Measurements from ENCODE around the gene CDHR3.

The CDHR3 gene

DNA sequence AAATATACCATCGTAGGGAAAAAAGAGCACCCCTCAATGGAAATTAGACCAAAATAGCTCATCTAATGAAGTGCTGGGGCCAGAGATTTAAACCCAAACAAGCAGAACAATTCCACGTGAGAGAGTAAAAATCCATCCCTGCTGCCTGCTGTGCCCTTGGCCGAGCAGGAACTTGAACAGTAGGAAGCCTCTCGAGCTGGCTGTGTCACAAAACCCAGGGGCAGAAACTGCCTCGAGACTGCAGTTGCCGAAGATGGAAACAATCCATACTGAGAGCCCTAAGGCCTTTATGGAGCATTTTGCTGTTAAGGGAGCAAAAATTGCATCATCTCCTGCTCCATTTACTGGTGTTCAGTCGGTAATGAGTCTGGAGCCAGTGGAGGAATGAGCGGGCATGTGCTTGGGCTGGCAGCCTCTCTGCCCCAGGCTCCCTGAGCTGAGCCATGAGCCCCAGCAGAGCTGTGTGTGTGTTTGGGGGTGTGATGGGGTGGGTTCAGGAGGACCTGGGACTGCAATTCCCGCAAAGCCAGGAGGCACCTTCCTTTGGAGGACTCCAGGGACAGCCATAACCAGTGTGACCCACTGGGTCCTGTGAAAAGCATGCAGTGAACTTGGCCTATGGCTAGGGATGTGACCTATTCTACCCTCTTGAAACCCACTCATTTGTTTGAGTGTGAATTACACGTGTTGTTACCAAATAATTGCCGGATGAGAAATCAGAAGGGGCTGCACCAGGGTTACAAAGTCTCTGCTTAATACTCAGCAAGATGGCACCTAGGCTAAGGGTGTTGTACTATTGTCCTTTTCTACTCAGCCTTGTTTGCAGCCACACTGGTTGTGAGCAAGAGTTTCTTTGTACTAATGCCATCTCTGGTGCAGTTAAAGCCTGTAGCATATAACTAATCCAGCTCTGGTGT lies 58.3 kb downstream of the CDHR3 start:
- no peak for DNase-seq (ENCODE audit: low read depth in 2 of 3, low spot score in 1 of 3)

DNA sequence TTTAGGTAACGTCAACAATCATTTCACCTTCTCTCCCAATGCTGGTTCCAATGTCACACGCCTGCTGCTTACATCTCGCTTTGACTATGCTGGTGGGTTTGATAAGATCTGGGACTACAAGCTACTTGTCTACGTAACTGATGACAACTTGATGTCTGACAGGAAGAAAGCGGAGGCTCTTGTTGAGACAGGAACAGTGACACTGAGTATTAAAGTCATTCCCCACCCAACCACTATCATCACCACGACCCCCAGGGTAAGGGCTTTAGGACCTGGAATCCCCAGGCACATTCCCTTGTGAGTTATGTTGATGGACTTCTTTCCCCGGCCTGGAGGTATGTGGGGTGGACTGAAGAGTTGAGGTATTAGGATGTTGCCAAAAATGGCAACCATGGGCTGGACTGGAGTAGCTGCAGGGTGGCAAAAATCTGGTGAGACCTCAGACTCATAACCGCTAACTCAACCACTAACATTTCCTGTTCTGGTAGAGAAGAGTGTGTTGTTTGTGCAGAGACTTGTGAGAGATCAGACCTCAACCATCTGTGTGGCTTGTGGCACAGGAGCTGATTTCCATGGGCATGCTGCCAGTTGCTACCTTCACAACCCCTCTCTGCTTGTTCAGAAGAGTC lies 59.2 kb downstream of the CDHR3 start:
- DNase-seq (ENCODE audit: low read depth in 2 of 3, low spot score in 1 of 3), result peak; percentile 47 to 52 (median 49)

DNA sequence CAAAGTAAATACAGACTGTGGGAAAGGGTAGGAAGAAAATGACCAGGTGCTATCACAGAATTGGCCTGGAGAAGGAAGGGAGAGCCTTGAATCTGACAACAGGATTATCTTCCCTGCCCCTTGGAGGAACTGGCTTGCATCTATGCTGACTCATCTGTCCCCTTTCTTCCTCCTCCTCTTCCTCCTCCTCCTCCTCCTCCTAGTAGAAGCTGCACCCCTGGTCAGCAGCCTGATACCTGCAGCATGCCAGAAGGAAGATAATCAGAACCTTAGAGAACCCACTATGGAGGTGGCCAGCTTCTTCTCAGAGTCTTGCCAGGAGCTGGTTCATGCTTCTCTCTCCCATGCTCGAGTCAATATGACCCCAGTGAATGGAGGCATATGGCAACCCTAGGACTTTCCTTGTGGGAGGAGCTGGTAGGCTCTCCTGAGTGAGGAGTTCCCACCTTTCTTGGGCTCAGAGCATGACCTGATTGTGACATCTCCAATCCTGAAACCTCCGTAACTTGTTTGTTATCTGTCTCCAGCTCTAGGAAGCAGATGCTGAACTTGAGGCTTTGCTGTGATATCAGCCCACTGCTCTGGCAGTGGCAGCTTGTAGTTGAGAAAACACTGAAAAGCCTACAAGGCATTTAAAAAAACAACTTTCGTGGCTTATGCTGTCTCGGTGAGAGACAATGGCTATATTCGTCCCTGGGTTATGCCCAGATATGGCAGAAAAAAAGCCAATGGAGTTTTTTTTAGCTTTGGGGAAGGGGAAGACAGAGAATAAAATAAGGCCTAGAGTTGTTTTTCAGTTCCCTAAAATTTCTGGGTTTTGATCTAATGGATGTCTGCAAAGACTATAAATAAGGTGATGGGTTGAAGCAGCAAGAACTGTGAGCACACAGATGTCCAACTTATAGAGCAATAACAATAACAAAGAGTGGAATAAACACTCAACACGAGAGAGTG lies 60.6 kb downstream of the CDHR3 start:
- no peak for DNase-seq (ENCODE audit: low read depth in 2 of 3, low spot score in 1 of 3)

DNA sequence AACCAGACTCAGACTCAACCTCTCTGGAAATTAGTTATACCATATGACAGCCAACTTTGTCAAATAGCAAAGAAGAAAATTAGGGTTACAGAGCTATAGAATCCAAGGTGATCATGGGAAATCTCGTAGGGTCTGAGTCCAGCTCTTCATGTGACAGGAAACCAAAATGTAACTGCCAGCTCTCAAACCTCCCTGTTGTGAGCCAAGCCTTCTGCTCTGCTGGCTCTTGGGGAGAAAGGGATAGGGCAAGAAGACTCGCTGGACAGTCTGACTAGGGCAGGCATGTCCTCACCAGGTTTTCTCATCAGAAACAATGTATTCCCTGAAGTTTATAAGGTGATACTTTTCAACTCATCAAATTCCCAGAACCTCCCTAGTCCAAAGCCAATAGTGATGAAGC lies 63.0 kb downstream of the CDHR3 start:
- no peak for DNase-seq (ENCODE audit: low read depth in 2 of 3, low spot score in 1 of 3)

DNA sequence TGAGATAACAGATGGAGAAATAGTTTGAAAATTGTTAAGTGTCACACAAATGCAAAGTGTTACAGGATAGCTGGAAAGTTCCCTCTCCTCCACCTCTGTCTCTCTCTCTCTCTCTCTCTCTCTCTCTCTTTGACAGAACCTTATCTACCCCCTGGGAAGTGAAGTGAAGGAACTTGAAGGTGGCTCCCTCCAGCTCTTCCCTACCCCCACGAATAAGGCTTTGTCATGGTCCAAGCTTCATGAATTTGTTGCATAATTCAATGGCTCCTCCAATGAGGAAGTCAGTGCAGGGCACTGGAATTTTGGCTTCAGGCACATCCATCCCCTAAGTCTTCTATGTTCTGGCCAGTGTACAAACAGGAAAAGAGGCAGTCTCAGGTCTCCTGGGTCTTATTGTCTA lies 66.4 kb downstream of the CDHR3 start:
- no peak for DNase-seq (ENCODE audit: low read depth in 2 of 3, low spot score in 1 of 3)

DNA sequence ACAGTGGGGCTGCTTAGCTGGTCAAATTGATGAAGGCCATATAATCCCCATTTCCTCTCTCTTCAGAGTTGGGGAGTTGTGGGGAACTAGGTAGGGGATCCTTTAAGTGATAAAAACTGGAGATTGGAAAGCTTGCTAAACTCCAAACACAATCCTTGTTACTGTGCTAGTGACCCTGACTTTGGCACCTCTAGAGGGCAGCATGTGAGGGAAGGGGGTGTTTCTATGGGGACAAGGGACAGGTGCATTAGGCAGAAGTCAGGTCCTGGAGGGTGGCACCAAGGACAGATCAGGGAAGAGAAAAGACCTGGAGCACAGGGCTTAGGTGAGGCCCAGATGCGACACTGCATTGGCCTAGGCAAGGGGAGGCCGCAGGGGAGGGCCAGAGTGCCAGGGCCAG lies 66.9 kb downstream of the CDHR3 start:
- no peak for DNase-seq (ENCODE audit: low read depth in 2 of 3, low spot score in 1 of 3)

DNA sequence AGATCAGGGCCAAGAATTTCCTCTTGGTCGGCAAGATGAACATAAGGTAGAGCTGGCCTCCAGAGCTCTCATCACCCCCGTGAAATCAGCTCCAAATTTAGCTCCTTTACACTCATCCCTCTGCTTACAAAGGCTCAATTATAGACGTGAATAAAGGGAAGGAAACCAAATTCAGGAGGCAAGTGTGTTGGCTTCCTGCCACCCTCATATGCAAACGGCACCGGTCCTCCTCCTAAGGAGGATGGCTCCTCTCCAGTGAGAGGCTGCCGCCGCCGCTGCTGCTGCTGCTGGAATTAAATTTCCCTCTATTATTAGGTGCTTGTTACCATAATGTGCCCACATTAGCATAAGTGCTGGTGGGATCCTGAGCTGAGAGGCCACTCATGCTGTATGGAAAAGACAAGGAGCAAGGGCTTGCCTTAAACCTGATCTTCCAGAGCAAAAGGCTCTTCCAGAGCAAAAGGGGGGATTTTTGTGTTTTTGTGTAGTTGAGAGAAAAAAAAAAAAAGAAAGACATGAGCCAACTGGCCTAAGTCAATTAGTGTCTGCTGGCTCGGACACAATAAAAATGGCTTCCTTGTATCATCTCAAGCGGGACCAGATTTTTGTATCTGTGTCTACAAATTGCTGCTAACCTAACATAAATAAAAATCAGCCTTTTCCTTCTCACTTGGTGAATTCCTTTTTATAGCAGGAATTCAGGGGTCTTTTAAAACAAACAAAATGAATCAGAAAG lies 68.4 kb downstream of the CDHR3 start:
- DNase-seq (ENCODE audit: low read depth in 2 of 3, low spot score in 1 of 3), result no peak

DNA sequence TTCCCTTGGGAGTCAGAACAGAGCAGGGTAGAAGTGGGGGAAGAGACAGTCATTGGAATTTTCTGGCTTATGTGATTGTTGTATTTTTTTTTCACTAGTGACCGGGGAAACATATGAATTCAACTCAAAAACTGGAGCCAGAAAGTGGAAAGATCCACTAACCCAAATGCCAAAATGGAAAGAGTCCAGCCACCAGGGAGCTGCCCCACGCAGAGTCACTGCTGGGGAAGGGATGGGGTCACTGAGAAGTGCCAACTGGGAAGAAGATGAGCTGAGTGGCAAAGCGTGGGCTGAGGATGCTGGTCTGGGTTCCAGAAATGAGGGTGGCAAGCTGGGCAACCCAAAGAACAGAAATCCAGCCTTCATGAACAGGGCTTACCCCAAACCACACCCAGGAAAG lies 69.2 kb downstream of the CDHR3 start:
- no peak for DNase-seq (ENCODE audit: low read depth in 2 of 3, low spot score in 1 of 3)

DNA sequence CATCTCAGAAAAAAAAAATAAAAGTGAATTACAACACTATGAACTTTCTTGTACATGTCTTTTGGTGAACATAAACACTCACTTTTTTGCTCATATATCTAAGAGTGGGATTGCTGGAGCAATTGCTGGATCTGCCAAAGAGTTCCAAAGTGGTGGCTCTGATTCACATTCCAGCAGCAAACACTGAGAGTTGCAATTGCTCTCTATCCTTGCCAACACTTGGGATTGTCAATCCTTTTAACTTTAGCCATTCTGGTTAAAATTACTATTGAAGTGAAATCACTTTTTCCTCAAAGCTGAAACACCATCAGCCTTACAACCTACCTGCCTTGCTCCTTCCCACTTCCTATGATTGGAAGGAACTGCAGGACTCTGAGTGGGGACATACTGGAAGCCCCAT lies 70.7 kb downstream of the CDHR3 start:
- no peak for DNase-seq (ENCODE audit: low read depth in 2 of 3, low spot score in 1 of 3)

DNA sequence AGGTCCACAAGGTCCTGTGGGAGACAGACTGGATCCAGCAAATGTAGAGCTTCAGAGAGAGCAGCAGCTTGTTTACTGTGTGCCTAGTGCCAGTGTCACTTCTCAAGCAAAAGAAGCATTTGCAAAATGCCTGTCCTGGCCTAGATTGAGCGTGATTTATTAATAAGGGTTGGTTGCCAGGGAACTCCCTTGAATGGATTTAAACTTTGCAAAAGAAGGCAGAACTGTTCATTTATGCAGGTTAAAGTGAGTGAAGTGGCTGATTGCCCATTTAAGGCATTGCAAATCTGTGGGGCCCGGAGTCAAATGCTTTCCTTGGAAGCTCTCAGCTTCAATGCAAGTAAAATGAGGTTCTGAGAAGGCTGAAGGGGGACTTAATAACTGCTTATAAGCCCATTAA lies 71.3 kb downstream of the CDHR3 start:
- DNase-seq (ENCODE audit: low read depth in 2 of 3, low spot score in 1 of 3), result no peak

DNA sequence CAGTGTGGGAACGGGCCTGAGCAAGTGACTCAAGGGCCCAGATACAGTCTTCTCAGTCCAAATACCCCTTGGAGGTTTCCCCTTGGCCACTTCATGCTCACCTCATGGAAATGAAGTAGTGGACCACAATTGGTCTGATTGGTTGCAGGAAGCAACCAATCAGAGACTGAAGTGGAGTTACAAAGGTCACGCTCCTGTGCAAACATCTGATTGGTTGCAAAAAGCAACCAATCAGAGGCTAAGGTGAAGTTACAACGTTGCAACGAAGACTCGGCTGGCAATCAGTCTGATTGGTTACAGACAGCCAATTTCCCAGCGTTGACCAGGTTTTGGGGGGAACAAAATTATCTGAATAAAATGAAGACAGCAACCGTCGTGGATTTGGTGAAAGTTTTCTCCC lies 72.5 kb downstream of the CDHR3 start:
- no peak for DNase-seq (ENCODE audit: low read depth in 2 of 3, low spot score in 1 of 3)

DNA sequence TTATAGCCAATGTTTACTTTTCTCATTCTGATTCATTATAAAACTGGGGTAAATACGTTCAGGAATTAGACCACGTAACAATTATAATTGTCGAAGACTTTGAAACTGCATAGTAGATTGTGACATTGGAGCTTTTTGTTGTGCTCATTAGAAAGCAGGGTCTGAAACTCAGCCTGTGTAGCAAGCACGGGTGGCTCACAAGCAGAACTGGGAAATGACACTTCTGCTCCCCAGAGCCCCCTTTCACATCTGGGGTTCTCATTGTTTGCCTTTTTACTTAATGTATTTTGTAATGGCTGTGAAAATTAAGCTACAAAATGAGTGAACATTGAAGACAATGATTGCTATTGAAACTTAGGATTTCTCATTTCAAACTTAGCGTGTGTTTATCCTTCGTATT lies 72.9 kb downstream of the CDHR3 start:
- no peak for DNase-seq (ENCODE audit: low read depth in 2 of 3, low spot score in 1 of 3)

DNA sequence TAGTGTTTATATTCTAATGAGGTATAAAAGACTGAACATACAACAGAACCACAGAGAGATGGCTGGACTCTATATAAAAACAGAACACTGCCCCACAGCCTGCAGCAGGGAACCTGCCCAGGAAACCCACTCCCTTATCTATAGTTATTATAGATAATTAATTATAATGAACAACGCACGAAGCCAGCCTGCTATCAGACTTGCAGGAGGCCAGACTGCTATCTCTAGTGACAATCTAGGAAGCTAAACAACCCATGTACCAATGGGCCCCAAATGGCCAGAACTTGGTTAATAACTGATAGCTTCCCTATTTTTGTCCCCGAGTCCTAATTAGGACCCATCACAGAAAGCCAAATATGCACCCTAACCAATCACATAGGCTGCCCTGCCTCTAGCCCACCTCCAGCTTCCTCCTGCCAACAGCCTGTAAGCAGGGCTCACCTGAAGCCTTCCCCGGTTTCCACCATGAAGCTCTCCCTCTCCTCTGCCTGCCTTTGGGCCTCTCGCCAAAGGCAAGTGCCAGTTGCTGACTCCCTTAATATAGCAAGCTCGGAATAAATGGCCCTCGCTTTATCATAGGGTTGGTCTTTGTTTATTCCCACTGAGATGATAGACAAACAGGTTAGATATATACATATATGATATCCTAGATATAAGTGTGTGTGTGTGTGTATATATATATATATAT lies 74.6 kb downstream of the CDHR3 start:
- DNase-seq (ENCODE audit: low read depth in 2 of 3, low spot score in 1 of 3), result no peak

DNA sequence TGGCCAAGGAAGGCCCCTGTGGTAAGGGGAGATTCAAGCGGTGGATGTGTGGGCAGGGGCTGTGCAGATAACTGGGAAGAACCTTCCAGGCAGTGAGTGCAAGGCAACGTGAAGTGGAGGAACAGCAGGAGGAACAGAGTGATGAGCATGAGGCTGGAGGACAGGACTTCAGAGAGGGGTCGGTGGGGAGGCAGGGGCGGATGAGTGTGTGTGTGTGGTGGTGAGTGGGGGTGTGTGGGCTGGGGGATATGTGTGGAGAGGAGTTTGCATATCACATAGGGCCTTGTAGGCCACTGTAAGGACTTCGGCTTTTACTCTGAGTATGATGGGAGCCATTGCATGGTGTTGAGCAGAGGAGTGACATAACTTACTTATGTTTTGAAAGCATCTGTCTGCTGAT lies 75.2 kb downstream of the CDHR3 start:
- DNase-seq (ENCODE audit: low read depth in 2 of 3, low spot score in 1 of 3), result no peak

DNA sequence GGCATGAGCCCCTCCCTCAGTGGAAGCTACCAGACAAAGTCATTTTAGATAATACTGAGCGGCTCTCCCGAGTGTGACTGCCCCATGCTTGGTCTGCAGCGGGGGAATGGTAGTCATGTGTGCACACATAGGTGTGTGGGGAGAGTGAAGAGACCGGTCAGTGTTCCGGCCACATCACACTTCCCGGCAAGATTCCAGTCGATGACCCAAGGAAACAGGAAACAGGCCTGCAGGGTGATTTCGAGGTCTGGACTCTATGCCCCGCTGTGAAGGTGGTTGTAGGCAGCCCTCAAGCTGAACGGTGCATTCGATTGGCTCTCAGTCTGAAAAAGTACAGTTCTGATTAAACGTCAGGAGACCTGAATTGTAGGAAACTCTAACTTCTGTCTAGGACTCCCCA lies 75.9 kb downstream of the CDHR3 start:
- no peak for DNase-seq (ENCODE audit: low read depth in 2 of 3, low spot score in 1 of 3)

DNA sequence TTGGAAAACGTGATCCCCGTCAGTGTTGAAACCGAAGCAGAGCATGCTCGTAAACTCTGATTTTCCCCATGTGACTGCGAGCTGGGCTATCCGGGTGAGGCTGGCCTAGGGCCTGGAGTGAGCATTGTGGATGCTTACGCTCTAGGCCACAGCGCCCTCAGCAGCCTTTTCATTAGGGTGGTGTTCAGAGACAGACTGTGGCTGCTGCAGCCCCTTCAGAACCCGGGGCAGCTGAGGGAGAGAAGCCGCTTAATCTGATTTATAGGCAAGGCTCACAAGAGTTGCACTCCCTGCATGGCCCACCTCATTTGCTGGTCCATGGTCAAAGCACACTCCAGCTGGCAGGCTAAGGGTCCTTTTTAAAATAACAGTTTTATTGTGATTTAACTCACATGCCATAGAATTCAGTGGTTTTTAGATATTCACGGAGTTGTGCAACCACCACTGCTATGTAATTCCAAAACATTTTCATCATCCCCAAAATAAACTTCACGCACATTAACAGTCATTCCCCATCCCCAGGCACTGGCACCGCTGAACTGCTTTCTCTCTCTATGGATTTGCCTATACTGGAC lies 76.5 kb downstream of the CDHR3 start:
- no peak for DNase-seq (ENCODE audit: low read depth in 2 of 3, low spot score in 1 of 3)

DNA sequence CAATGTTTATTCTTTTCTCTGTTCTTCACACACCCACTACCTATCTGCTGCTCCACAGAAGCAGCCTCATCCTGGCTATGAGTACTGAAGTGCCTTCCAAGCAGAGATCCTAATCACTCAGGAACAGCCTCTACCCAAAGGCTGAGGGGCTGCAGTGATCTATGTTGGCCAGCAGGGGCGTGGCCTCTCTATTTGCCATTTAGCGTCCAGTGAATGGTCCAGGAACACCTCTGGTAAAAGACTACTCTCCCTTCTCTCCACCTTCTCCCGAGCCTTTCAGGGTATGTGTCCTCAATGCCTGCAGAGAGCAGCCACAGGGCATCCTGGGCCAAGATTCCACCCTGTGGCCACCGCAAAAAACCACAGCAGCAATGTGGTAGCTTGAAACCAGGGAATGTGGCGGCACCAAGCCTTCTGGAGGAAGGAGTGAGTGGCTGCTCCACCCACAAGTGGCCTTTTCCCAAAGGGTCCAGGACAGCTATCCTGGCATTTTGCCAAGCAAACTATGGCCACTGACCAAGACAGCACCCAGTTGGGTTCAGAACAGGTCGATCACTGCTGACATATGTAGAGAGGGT lies 78.2 kb downstream of the CDHR3 start:
- DNase-seq (ENCODE audit: low read depth in 2 of 3, low spot score in 1 of 3), result peak in 1 of 3 donors; percentile 37

DNA sequence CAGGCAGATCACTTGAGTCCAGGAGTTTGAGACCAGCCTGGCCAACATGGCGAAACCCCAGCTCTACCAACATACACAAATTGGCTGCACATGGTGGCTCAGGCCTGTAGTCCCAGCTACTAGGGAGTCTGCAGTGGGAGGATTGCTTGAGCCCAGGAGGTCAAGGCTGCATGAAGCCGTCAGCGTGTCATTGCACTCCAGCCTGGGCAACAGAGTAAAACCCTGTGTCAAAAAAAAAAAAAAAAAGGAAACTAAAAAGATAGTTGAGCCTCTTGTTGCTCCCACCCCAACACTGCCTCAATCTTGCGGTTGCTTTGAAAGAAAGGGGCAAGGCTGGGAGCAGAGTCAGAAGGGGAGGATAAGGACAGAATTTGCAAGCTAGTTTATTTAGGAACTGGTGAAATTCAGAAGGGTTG lies 79.1 kb downstream of the CDHR3 start:
- no peak for DNase-seq (ENCODE audit: low read depth in 2 of 3, low spot score in 1 of 3)

DNA sequence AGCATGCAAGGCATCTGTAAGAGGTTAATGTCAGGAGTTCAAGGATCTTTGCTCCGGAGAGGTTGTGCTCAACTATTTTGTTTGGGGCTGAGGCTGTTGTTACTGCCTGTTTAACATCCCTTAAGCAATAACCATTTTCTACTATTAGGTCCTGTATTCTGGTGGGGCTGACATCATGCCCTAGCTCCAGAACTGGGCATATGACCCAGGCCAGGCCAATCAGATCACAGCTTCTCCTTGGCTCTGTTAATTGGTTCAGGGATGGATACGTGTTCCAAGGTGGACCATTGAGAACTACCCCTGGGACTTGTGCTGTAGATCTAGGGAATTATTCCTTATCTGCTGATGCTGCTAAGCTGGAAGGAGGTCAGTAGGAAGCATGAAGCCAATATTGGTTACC lies 82.1 kb downstream of the CDHR3 start:
- DNase-seq (ENCODE audit: low read depth in 2 of 3, low spot score in 1 of 3), result no peak

DNA sequence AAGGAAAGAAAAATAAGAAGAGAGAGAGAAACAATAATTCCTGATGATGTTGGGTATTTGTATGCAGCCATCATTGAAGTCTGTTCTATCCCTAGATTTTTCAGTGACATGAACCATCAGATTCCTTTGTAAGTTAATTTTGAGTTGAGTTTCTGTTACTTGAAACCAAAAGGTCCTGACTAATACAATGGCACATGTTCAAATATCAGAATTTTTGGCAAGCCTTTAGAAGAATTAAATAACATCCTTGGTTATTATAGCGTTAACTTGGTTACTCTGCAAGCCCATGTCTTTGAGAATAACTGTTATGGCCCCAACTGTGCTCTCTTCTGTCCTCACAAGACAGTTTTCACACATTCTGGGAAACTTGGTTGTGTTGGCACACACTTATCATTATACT lies 82.5 kb downstream of the CDHR3 start:
- no peak for DNase-seq (ENCODE audit: low read depth in 2 of 3, low spot score in 1 of 3)

Data from stimulated activated CD4-positive, alpha-beta T cell treated with anti-CD3 and anti-CD28 coated beads, Interleukin-12 subunit alpha, Interleukin-12 subunit beta, amount 100 ng/mL, for 48 hours (primary cell).